Measurements from ENCODE around the gene FAHD2A.
"Not testable (repeated sequence)": the region's sequence is repeated elsewhere in the genome, so short reads cannot be mapped to it uniquely, and the experiment has no call there.

Gene FAHD2A

GRCh38 chr2:95375532-95376150, 26.9 kb upstream of the FAHD2A start:
- DNase-seq (ENCODE audit: low read depth), result no peak
- no peak overlapping the region for H3K4me3 ChIP-seq (ENCODE audit: low read depth, low read length)
- no peak for TF ChIP-seq CTCF (IDR thresholded peaks at IDR 0.05; ENCODE audit: control insufficient read depth, extremely low read depth, insufficient read depth)

- no peak overlapping the region for H3K4me3 ChIP-seq (ENCODE audit: low read depth, low read length)
- no peak for DNase-seq (ENCODE audit: low read depth)
- no peak for TF ChIP-seq CTCF (IDR thresholded peaks at IDR 0.05; ENCODE audit: control insufficient read depth, extremely low read depth, insufficient read depth)
These were observed 25.9 kb upstream of the FAHD2A start for GRCh38 chr2:95376311-95377215.

GRCh38 chr2:95377216-95378123, 25.0 kb upstream of the FAHD2A start:
- H3K4me3 ChIP-seq (ENCODE audit: low read depth, low read length), result no peak overlapping the region
- TF ChIP-seq CTCF (IDR thresholded peaks at IDR 0.05; ENCODE audit: control insufficient read depth, extremely low read depth, insufficient read depth), result no peak
- no peak for DNase-seq (ENCODE audit: low read depth)

GRCh38 chr2:95378281-95378680, 24.2 kb upstream of the FAHD2A start:
- not testable (repeated sequence) for H3K4me3 ChIP-seq (ENCODE audit: low read depth, low read length); DNase-seq (ENCODE audit: low read depth)

- TF ChIP-seq CTCF (IDR thresholded peaks at IDR 0.05; ENCODE audit: control insufficient read depth, extremely low read depth, insufficient read depth), result no peak
- no peak for DNase-seq (ENCODE audit: low read depth)
- no peak overlapping the region for H3K4me3 ChIP-seq (ENCODE audit: low read depth, low read length)
These were observed 23.1 kb upstream of the FAHD2A start for GRCh38 chr2:95379371-95379831.

GRCh38 chr2:95380280-95380679, 22.2 kb upstream of the FAHD2A start:
- TF ChIP-seq CTCF (IDR thresholded peaks at IDR 0.05; ENCODE audit: control insufficient read depth, extremely low read depth, insufficient read depth), result no peak
- no peak overlapping the region for H3K4me3 ChIP-seq (ENCODE audit: low read depth, low read length)
- DNase-seq (ENCODE audit: low read depth), result no peak

- no peak for DNase-seq (ENCODE audit: low read depth)
- no peak overlapping the region for H3K4me3 ChIP-seq (ENCODE audit: low read depth, low read length)
- TF ChIP-seq CTCF (IDR thresholded peaks at IDR 0.05; ENCODE audit: control insufficient read depth, extremely low read depth, insufficient read depth), result no peak
These were observed 21.8 kb upstream of the FAHD2A start for GRCh38 chr2:95380731-95381130.

Data from LNCaP clone FGC (cell line).